ENCODE results near the gene ITGA11.

Gene ITGA11

DNA sequence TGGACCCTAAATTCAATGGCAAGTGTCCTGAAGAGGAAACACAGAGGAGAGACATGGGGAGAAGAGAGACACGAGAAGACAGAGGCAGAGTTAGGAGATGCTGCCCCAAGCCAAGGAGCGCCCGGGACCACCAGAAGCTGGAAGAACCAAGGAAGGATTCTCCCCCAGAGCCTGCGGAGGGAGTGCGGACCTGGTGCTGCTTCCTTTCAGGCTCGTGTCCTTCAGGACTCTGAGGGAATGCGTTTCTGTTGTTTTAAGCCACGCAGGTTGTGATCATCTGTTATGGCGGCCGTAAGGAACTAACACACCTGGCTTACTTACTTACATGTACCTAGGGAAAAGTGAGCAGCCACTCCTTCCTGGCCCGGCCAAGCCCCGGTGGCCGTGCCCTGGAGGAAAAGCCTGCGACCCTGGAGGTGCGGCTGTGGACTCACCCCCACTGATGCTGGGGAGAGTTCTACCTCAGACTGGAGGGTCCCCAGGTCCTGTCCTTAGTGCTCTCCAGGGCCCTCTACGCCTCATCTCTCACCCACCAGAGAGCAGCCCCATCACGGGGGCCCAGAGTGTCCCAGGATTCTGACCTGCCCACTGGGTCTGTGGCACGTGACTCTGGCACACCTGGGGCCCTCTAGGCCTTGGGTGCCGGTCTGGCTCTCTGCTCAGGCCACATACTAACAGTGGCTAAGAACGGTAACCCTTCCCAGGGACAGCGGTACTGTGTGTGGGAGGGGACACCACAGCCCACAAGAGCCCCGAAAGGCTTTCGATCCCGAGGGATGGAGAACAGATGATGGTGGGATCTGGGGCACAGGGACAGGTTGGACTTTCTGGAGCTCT lies 61.8 kb downstream of the ITGA11 start:
- intact Hi-C loops (cut with micrococcal nuclease), result no loop called here
- H3K36me3 Mint-ChIP-seq (ENCODE audit: low read depth), result peaks cover 5% of the 10 kb centered on the region
- H3K9me3 Mint-ChIP-seq, result no peaks in the 10 kb centered on the region

DNA sequence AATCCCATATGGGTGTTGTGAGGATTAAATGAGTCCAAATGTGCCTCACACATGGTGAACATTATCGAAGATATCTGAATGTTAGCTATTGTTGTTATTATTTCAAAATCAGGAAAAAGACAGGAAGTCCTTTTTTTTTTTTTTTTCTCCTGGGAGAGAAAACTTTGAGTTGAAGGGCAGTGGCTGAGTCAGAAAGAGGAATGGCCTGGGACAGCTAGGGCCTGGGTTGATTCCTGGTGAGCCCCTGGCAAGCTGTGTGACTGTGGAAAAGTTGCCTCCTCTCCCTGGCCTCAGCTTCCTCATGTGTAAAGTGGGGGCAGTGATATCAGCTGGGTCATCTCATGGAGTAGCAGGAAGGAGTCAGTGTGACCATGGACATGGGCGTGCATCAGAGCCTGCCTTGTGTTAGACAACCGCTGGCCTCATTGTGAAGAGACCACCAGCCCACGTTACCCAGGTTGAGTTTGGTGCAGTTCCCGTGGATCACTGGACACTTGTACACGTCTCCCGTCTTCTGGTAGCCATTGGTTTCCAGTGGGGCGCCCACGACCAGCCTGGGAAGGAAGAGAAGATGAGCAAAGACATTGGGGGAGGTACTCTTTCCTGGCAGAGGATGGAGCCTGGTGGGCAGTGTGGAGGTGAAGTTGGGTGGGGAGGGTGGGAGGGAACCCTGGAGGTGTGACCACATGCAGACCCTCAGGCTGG lies 63.1 kb downstream of the ITGA11 start:
- H3K4me3 Mint-ChIP-seq, result no peak overlapping the region
- peaks cover 5% of the 10 kb centered on the region for H3K36me3 Mint-ChIP-seq (ENCODE audit: low read depth)
- H3K27me3 Mint-ChIP-seq, result peaks cover 8% of the 10 kb centered on the region
- H3K9me3 Mint-ChIP-seq, result no peaks in the 10 kb centered on the region
- H3K4me1 Mint-ChIP-seq (ENCODE audit: low read depth), result peaks cover 43% of the 10 kb centered on the region
- intact Hi-C loops (cut with micrococcal nuclease), result no loop called here
- H3K27ac Mint-ChIP-seq, result no peak overlapping the region

More for the DNA sequence above, 61.8 kb downstream of the ITGA11 start:
- Mint-ChIP-seq H3K4me1 (ENCODE audit: low read depth) (peaks cover 43% of the 10 kb centered on the region), H3K4me3 (no peak overlapping the region), H3K27ac (peak overlapping the region; percentile 28), H3K27me3 (peaks cover 8% of the 10 kb centered on the region)

- Mint-ChIP-seq H3K4me1 (ENCODE audit: low read depth) (peaks cover 43% of the 10 kb centered on the region), H3K4me3 (no peak overlapping the region), H3K27me3 (peaks cover 8% of the 10 kb centered on the region), H3K27ac (no peak overlapping the region), H3K9me3 (no peaks in the 10 kb centered on the region), H3K36me3 (ENCODE audit: low read depth) (peaks cover 5% of the 10 kb centered on the region)
- intact Hi-C loops (cut with micrococcal nuclease), result no loop called here
Measured at GRCh38 chr15:68367992-68368391, 64.0 kb downstream of the ITGA11 start.

DNA sequence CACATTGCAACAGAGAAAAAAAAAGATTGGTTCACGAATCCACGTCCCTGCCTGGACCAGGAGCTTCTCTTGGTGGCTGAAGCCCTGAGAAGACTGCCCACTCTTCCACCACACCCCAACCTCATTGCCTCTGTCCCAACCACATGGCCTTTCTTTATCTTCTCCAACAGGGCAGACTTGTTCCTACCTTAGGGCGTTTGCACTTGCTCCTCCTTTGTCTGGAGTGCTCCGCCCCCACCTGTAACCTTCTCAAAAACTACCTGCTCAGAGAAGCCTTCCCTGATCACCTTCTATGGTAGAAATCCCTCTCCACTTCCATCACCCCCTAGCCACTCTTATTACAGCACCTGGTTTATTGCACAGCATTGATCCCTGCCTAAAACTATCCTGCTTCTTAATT lies 64.7 kb downstream of the ITGA11 start:
- H3K36me3 Mint-ChIP-seq (ENCODE audit: low read depth), result peaks cover 5% of the 10 kb centered on the region
- no peak overlapping the region for H3K27ac Mint-ChIP-seq
- intact Hi-C loops (cut with micrococcal nuclease), result no loop called here
- peaks cover 8% of the 10 kb centered on the region for H3K27me3 Mint-ChIP-seq
- no peaks in the 10 kb centered on the region for H3K9me3 Mint-ChIP-seq
- peak overlapping the region; percentile 75 for H3K4me3 Mint-ChIP-seq
- peaks cover 43% of the 10 kb centered on the region for H3K4me1 Mint-ChIP-seq (ENCODE audit: low read depth)

GRCh38 chr15:68366314-68366713 lies 65.6 kb downstream of the ITGA11 start:
- intact Hi-C loops (cut with micrococcal nuclease), result loop anchor here (1.0 kb wide), 1 partner anchor 60 kb away; no protein-coding TSS in a partner anchor
- peaks cover 8% of the 10 kb centered on the region for H3K27me3 Mint-ChIP-seq
- H3K36me3 Mint-ChIP-seq (ENCODE audit: low read depth), result peaks cover 5% of the 10 kb centered on the region
- H3K27ac Mint-ChIP-seq, result no peak overlapping the region
- H3K4me3 Mint-ChIP-seq, result peak overlapping the region; percentile 75
- H3K4me1 Mint-ChIP-seq (ENCODE audit: low read depth), result peaks cover 44% of the 10 kb centered on the region
- H3K9me3 Mint-ChIP-seq, result no peaks in the 10 kb centered on the region

DNA sequence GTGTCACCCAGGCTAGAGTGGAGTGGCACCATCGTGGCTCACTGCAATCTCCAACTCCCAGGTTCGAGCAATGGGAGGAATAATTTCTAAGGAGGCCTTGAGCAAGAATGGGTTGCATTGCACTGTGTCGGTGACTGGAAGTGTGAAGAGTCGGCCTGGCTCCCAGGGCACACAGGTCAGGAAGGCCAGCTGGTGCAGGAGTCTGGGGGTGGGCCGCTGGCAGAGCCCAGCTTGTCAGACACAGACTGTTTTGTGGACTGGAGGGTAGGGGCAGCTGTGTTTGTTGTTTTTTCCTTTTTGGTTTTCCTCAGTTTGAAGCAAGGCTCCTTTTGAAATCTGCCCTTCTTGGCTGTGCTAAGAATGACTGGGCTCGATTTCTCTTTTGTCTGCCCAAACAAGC lies 66.2 kb downstream of the ITGA11 start:
- Mint-ChIP-seq H3K9me3 (no peaks in the 10 kb centered on the region), H3K27ac (no peak overlapping the region), H3K27me3 (peaks cover 8% of the 10 kb centered on the region), H3K4me3 (peak overlapping the region; percentile 75), H3K4me1 (ENCODE audit: low read depth) (peaks cover 49% of the 10 kb centered on the region), H3K36me3 (ENCODE audit: low read depth) (peaks cover 5% of the 10 kb centered on the region)
- intact Hi-C loops (cut with micrococcal nuclease), result loop anchor here (1.0 to 2.0 kb wide), 2 partner anchors 17 to 59 kb away; no protein-coding TSS in a partner anchor

DNA sequence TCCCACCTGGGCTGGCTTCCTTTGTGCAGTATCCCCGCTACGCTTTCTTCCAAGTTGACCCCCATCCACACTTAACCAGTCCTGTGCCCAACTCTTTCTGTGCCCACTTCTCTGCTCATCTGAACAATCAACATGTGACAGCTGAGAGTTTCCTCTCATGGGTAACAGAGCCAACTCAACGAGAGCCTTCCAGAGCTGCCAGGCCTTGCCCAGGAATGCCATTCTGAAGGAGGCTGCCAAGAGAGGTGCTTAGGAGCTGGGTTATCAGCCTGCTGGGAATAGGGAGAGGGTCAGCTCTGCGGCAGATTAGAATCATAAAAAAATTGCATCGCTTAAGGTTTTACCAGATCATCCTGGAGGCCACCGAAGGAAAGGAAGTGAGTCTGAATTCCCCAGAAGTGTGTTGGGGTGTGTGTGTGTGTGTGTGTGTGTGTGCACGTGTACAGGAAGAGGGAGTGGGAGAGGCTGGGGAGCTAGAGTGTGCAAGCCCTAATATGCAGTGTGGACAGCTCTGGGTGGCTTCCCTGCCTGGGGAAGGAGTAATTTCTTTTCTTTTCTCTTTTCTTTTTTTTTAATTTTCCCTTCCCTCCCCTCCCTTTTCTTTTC lies 66.7 kb downstream of the ITGA11 start:
- Mint-ChIP-seq H3K36me3 (ENCODE audit: low read depth) (peaks cover 5% of the 10 kb centered on the region), H3K4me3 (peak overlapping the region; percentile 75), H3K4me1 (ENCODE audit: low read depth) (peaks cover 49% of the 10 kb centered on the region), H3K27me3 (peaks cover 8% of the 10 kb centered on the region), H3K9me3 (no peaks in the 10 kb centered on the region), H3K27ac (no peak overlapping the region)
- intact Hi-C loops (cut with micrococcal nuclease), result loop anchor here (2.0 kb wide), 1 partner anchor 18 kb away; no protein-coding TSS in a partner anchor

GRCh38 chr15:68364660-68365035 lies 67.3 kb downstream of the ITGA11 start:
- intact Hi-C loops (cut with micrococcal nuclease), result loop anchor here (2.0 kb wide), 1 partner anchor 18 kb away; no protein-coding TSS in a partner anchor
- no peak overlapping the region for H3K27ac Mint-ChIP-seq
- H3K4me3 Mint-ChIP-seq, result peak overlapping the region; percentile 75
- H3K36me3 Mint-ChIP-seq (ENCODE audit: low read depth), result peaks cover 5% of the 10 kb centered on the region
- peaks cover 8% of the 10 kb centered on the region for H3K27me3 Mint-ChIP-seq
- peaks cover 52% of the 10 kb centered on the region for H3K4me1 Mint-ChIP-seq (ENCODE audit: low read depth)
- H3K9me3 Mint-ChIP-seq, result no peaks in the 10 kb centered on the region

- no peaks in the 10 kb centered on the region for H3K9me3 Mint-ChIP-seq
- H3K27me3 Mint-ChIP-seq, result peaks cover 8% of the 10 kb centered on the region
- H3K27ac Mint-ChIP-seq, result no peak overlapping the region
- H3K4me3 Mint-ChIP-seq, result no peak overlapping the region
- H3K36me3 Mint-ChIP-seq (ENCODE audit: low read depth), result peaks cover 4% of the 10 kb centered on the region
- peaks cover 47% of the 10 kb centered on the region for H3K4me1 Mint-ChIP-seq (ENCODE audit: low read depth)
- intact Hi-C loops (cut with micrococcal nuclease), result loop anchor here (2.0 kb wide), 1 partner anchor 19 kb away; no protein-coding TSS in a partner anchor
Measured at GRCh38 chr15:68364028-68364659, 67.8 kb downstream of the ITGA11 start.

- Mint-ChIP-seq H3K9me3 (no peaks in the 10 kb centered on the region), H3K4me3 (no peak overlapping the region), H3K36me3 (ENCODE audit: low read depth) (no peaks in the 10 kb centered on the region), H3K4me1 (ENCODE audit: low read depth) (peaks cover 44% of the 10 kb centered on the region), H3K27me3 (peaks cover 5% of the 10 kb centered on the region), H3K27ac (no peak overlapping the region)
- intact Hi-C loops (cut with micrococcal nuclease), result no loop called here
Measured at GRCh38 chr15:68363353-68363752, 68.6 kb downstream of the ITGA11 start.

DNA sequence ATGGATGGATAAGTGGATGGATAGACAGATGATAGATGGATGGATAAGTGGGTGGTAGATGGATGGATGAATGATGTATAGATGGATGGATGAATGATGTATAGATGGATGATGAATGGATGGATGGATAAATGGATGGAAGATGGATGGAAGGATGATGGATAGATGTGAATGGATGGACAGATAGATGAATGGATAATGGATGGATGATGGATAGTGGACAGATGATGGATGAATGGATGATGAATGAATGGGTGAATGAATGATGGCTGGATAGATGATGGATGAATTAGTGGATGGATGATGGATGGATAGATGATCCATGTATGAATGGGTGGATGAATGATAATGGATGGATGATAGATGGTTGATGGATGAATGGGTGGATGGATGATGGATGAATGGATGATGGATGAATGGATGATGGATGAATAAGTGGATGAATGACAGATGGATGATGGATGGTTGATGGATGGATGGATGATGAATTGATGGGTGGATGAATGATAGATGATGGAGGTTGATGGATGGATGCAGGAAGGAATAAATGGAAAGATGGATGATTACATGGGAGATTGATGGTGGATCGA lies 69.3 kb downstream of the ITGA11 start:
- H3K36me3 Mint-ChIP-seq (ENCODE audit: low read depth), result no peaks in the 10 kb centered on the region
- intact Hi-C loops (cut with micrococcal nuclease), result no loop called here
- peaks cover 43% of the 10 kb centered on the region for H3K4me1 Mint-ChIP-seq (ENCODE audit: low read depth)
- H3K4me3 Mint-ChIP-seq, result no peak overlapping the region
- H3K9me3 Mint-ChIP-seq, result no peaks in the 10 kb centered on the region
- H3K27ac Mint-ChIP-seq, result no peak overlapping the region
- H3K27me3 Mint-ChIP-seq, result peaks cover 5% of the 10 kb centered on the region

GRCh38 chr15:68360721-68361120 lies 71.2 kb downstream of the ITGA11 start:
- Mint-ChIP-seq H3K9me3 (peaks cover 8% of the 10 kb centered on the region), H3K36me3 (ENCODE audit: low read depth) (peaks cover 13% of the 10 kb centered on the region), H3K4me3 (no peak overlapping the region), H3K27me3 (no peaks in the 10 kb centered on the region), H3K27ac (peak overlapping the region; percentile 29), H3K4me1 (ENCODE audit: low read depth) (peaks cover 36% of the 10 kb centered on the region)
- intact Hi-C loops (cut with micrococcal nuclease), result no loop called here

GRCh38 chr15:68356778-68357177 lies 75.2 kb downstream of the ITGA11 start:
- intact Hi-C loops (cut with micrococcal nuclease), result no loop called here
- no peak overlapping the region for H3K4me3 Mint-ChIP-seq
- no peaks in the 10 kb centered on the region for H3K27me3 Mint-ChIP-seq
- H3K36me3 Mint-ChIP-seq (ENCODE audit: low read depth), result peaks cover 34% of the 10 kb centered on the region
- H3K27ac Mint-ChIP-seq, result peak overlapping the region; percentile 82
- peaks cover 65% of the 10 kb centered on the region for H3K4me1 Mint-ChIP-seq (ENCODE audit: low read depth)
- H3K9me3 Mint-ChIP-seq, result peaks cover 8% of the 10 kb centered on the region
